ENCODE measurements around the gene ITGBL1. TPM values are rescaled to one million over a fixed set of nuclear protein-coding genes. Genes with fewer than 3 reads are reported as not detected.

The ITGBL1 gene
- total RNA-seq, 4 donors from 2014 or later: 0.27 to 2.6 (median 0.83) TPM; not detected in 1

DNA sequence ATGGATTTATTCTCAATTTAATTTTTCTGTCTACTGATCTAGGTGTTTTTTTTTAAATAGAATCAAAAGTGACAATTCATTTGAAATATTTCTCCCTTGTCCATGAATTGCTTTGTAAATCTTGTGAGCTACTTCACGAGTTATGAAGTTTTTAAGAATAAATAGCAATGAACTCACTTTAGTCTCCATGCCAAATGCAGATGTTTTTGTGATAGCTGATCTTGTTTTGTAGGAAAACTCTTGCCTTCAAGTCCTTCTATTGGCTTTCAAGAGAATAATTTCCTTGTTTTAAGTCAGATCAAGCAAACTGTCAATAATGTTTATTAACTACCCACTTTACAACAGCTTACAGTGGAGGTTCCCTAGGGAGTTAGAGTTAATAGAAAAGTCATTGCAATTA lies 99.8 kb downstream of the ITGBL1 start:
- H3K27ac ChIP-seq: no peak overlapping the region
- no peaks in the 10 kb centered on the region for H3K27me3 ChIP-seq
- TF ChIP-seq CTCF (IDR thresholded peaks at IDR 0.05) (no peak), POLR2A (IDR thresholded peaks at IDR 0.05) (no peak)
- no peaks in the 10 kb centered on the region for H3K9me3 ChIP-seq
- H3K36me3 ChIP-seq: no peaks in the 10 kb centered on the region
- H3K4me3 ChIP-seq: no peak overlapping the region
- H3K4me1 ChIP-seq: no peaks in the 10 kb centered on the region
- DNase-seq: no peak

DNA sequence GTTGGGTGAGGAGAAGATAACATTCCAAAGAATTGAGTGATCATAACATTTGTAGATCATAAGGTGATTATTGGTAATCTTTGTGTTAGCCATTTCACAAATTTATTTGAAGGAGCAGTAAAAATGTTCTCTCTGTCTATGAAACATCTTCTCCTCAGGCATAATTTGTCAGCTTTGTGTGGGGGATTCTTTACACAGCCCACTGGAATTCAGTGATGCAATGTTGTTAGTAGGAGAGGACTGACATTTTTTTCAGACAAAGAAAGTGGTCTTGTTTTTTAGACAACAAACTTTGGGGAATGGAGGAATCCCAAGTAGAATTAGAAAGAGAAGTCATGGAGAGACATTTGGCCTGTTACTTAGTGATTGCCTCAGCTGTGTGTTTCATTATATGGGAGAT lies 100.3 kb downstream of the ITGBL1 start:
- Histone ChIP-seq H3K36me3 (no peaks in the 10 kb centered on the region), H3K9me3 (no peaks in the 10 kb centered on the region), H3K4me1 (no peaks in the 10 kb centered on the region), H3K27me3 (no peaks in the 10 kb centered on the region), H3K27ac (no peak overlapping the region), H3K4me3 (no peak overlapping the region)
- no peak for DNase-seq
- no peak for TF ChIP-seq CTCF (IDR thresholded peaks at IDR 0.05)
- no peak for TF ChIP-seq POLR2A (IDR thresholded peaks at IDR 0.05)

DNA sequence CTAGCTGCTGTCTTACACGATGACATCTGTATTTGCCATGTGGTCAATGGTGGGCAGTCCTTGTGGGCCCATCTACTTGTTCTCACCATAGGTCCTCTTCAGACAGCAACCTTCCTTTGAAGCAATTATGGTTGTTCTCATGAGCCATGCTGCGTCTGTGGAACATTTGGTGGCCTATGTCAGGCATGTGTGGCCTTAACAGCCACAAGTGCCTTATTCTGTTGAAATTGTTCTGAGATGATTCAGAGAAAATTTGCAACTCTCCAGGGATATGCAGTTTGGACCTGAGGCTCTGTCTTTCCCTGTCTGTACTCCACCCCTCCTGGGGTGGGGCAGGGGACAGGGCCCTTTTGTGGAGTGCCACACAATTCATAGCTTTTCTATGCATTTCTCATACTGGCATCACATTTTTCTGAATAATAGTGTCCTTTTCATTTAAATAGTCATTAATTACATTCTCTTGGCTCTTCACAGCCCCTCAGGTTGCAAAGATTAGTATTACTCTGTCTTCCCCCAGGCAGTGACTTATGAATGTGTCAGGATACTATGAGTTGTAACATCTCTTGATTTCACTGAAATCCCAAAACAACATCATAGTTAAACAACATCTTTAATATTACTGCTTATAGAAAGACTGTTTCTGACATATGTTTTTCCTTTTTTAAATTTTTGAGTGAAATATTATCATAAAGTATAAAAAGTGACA lies 102.1 kb downstream of the ITGBL1 start:
- Histone ChIP-seq H3K4me3 (no peak overlapping the region), H3K27ac (no peak overlapping the region), H3K27me3 (no peaks in the 10 kb centered on the region), H3K4me1 (no peaks in the 10 kb centered on the region), H3K9me3 (no peaks in the 10 kb centered on the region), H3K36me3 (no peaks in the 10 kb centered on the region)
- no peak for DNase-seq
- TF ChIP-seq CTCF (IDR thresholded peaks at IDR 0.05): no peak

- H3K27ac ChIP-seq: no peak overlapping the region
- H3K4me3 ChIP-seq: no peak overlapping the region
- H3K36me3 ChIP-seq: no peaks in the 10 kb centered on the region
- TF ChIP-seq CTCF (IDR thresholded peaks at IDR 0.05) (no peak), POLR2A (IDR thresholded peaks at IDR 0.05) (no peak)
- no peaks in the 10 kb centered on the region for H3K9me3 ChIP-seq
- H3K27me3 ChIP-seq: no peaks in the 10 kb centered on the region
- DNase-seq: no peak
- H3K4me1 ChIP-seq: no peaks in the 10 kb centered on the region
Measured at GRCh38 chr13:101555610-101556009, 103.1 kb downstream of the ITGBL1 start.

DNA sequence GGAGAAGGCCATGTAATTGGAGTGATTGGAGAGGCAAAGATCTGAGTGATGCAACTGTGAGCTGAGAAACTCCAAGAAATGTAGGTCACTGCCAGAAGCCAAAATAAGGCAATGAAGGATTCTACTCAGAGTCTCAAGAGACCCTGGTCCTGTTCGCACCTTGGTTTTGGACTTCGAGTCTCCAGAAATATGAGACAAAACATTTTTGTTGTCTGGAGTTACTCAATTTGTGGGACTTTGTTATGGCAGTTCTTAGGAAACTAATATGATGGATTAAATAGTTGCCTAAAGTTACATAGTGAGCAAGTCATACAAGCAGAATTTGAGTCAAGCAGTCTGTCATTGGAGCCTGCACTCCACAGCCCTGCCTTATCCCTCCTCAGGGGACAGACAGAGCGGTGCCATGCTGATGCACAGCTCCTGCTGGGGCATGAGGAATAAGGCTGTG lies 104.2 kb downstream of the ITGBL1 start:
- Histone ChIP-seq H3K27me3 (no peaks in the 10 kb centered on the region), H3K9me3 (no peaks in the 10 kb centered on the region), H3K36me3 (no peaks in the 10 kb centered on the region), H3K4me1 (no peaks in the 10 kb centered on the region), H3K4me3 (no peak overlapping the region), H3K27ac (no peak overlapping the region)
- TF ChIP-seq POLR2A (IDR thresholded peaks at IDR 0.05): no peak
- TF ChIP-seq CTCF (IDR thresholded peaks at IDR 0.05): no peak
- DNase-seq: no peak

DNA sequence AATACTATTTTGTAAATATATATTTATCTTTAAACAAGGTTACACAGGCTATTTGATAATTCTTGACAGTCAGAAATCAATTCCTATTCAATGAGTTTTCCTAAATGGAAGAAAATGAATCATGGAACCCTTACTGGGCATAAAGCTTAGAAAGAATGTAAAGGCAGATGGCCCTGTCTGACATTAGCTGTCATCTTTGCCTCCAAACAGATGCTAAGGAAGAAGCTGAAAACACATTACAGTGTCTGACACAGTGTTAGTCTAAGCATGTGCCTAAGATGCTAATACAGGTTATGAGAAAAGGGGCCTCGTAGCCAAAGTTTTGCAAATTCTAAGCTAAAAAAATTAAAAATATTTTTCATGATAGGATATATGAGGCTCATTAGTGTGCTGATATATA lies 112.8 kb downstream of the ITGBL1 start:
- H3K4me1 ChIP-seq: no peaks in the 10 kb centered on the region
- no peak overlapping the region for H3K27ac ChIP-seq
- H3K36me3 ChIP-seq: no peaks in the 10 kb centered on the region
- H3K4me3 ChIP-seq: no peak overlapping the region
- DNase-seq: no peak
- no peak for TF ChIP-seq POLR2A (IDR thresholded peaks at IDR 0.05)
- H3K27me3 ChIP-seq: no peaks in the 10 kb centered on the region
- no peaks in the 10 kb centered on the region for H3K9me3 ChIP-seq

All from Peyer's patch (tissue), 4 donors.